H1 (cell line): ENCODE results near the gene CMKLR1. TPM values are rescaled to one million over a fixed set of nuclear protein-coding genes. Genes with fewer than 3 reads are reported as not detected.

Experiments
- CTCF ChIA-PET: fragments of 300-600 bp; sonication (Branson Sonifier 250); formaldehyde crosslinking; loops from one replicate; lab custom pipeline; 2021; ENCODE audit not compliant: partially characterized antibody; lab: Charles Lee
- POLR2A ChIA-PET: fragments of 300-600 bp; sonication (Branson Sonifier 250); formaldehyde crosslinking; loops from one replicate; lab custom pipeline; 2021; ENCODE audit warnings: inconsistent platforms; ENCODE audit not compliant: partially characterized antibody; lab: Charles Lee
- DNase-seq, 2 experiments: peaks; one replicate each; pipeline versions ENCODE4 v3.0.0 to v3.0.0-alpha.2; 2010 to 2022; ENCODE audit warnings: low spot score in 2 of 2, low read depth in 1 of 2, mixed read lengths in 1 of 2
- FAIRE-seq: peaks from 2 replicates; lab custom pipeline; 2011; peaks lifted over from hg19 to GRCh38; lab: Jason Lieb, UNC
- H2AFZ ChIP-seq: 2 replicates; pipeline ENCODE4 v1.8.1; 2012; ENCODE audit warnings: low read length, inconsistent platforms
- H2AK5ac ChIP-seq: 2 replicates; pipeline ENCODE4 v1.6.1; 2013; ENCODE audit warnings: low read depth, low read length
- H2BK120ac ChIP-seq: replicated peaks from 2 replicates; pipeline ENCODE3; 2013; ENCODE audit warnings: low read depth, low read length, inconsistent platforms
- H2BK12ac ChIP-seq: 2 replicates; pipeline ENCODE4 v1.6.1; 2013; ENCODE audit warnings: low read depth, low read length
- H2BK15ac ChIP-seq: 2 replicates; pipeline ENCODE4 v1.6.1; 2013; ENCODE audit warnings: low read length
- H2BK20ac ChIP-seq: 2 replicates; pipeline ENCODE4 v1.6.1; 2013; ENCODE audit warnings: low read length
- H2BK5ac ChIP-seq: 2 replicates; pipeline ENCODE4 v1.6.1; 2013; ENCODE audit warnings: low read depth, low read length
- H3K14ac ChIP-seq: 2 replicates; pipeline ENCODE4 v1.6.1; 2013; ENCODE audit warnings: inconsistent platforms; ENCODE audit not compliant: insufficient read length
- H3K18ac ChIP-seq: 2 replicates; pipeline ENCODE4 v1.6.1; 2013; ENCODE audit warnings: low read length; ENCODE audit errors: extremely low read depth
- H3K23ac ChIP-seq: 2 replicates; pipeline ENCODE4 v1.6.1; 2013; ENCODE audit warnings: inconsistent platforms; ENCODE audit not compliant: insufficient read length
- H3K23me2 ChIP-seq: 2 replicates; pipeline ENCODE4 v1.6.1; 2013; ENCODE audit warnings: low read depth, low read length
- H3K27ac ChIP-seq: 2 replicates; pipeline ENCODE4 v1.6.1; 2011; ENCODE audit warnings: low read depth, low read length, inconsistent platforms
- H3K27me3 ChIP-seq, 4 experiments: replicated peaks in 1 of 4; 1 replicate in 1 of 4; 2 replicates in 3 of 4; pipeline versions ENCODE4 v1.6.1 to v1.8.1; 2011 to 2013; ENCODE audit warnings: low read length in 3 of 4, mild to moderate bottlenecking in 3 of 4, inconsistent platforms in 2 of 4, mixed read lengths in 2 of 4, moderate library complexity in 1 of 4; ENCODE audit not compliant: control insufficient read depth in 3 of 4, insufficient read depth in 3 of 4; ENCODE audit errors: extremely low read depth in 1 of 4
- H3K36me3 ChIP-seq, 4 experiments: 2 replicates each; pipeline versions ENCODE4 v1.6.1 to v1.8.1; 2011 to 2013; ENCODE audit warnings: mild to moderate bottlenecking in 4 of 4, low read length in 3 of 4, moderate library complexity in 2 of 4, control low read depth in 1 of 4, inconsistent platforms in 1 of 4; ENCODE audit not compliant: insufficient read depth in 4 of 4, control insufficient read depth in 2 of 4
- H3K4ac ChIP-seq: replicated peaks from 2 replicates; pipeline ENCODE3; 2013; ENCODE audit warnings: low read length, low read depth, mixed read lengths, inconsistent platforms; ENCODE audit not compliant: insufficient read length
- H3K4me1 ChIP-seq, 4 experiments: replicated peaks in 1 of 4; 1 replicate in 1 of 4; 2 replicates in 3 of 4; pipeline versions ENCODE4 v1.6.1 to v1.8.1; 2011 to 2013; ENCODE audit warnings: low read length in 3 of 4, inconsistent platforms in 2 of 4, mixed read lengths in 1 of 4; ENCODE audit not compliant: insufficient read depth in 4 of 4, control insufficient read depth in 3 of 4
- H3K4me2 ChIP-seq, 2 experiments: 2 replicates each; pipeline versions ENCODE4 v1.6.1 to v1.8.1; 2011 to 2013; ENCODE audit warnings: low read depth in 2 of 2, low read length in 2 of 2, control low read depth in 1 of 2, inconsistent platforms in 1 of 2, mild to moderate bottlenecking in 1 of 2; ENCODE audit not compliant: insufficient read depth in 1 of 2
- H3K4me3 ChIP-seq, 4 experiments: fragments of 200-600, 300-600 bp in 1 of 4; sonication (generic), shearing (Covaris generic), sonication (Bioruptor Twin) in 1 of 4; 2 replicates each; pipeline versions ENCODE4 v1.5.1 to v1.8.1; 2011 to 2016; ENCODE audit warnings: low read length in 4 of 4, low read depth in 3 of 4, control low read depth in 2 of 4, inconsistent platforms in 2 of 4, mild to moderate bottlenecking in 2 of 4, mixed read lengths in 1 of 4, moderate library complexity in 1 of 4; ENCODE audit not compliant: insufficient read depth in 2 of 4; ENCODE audit errors: extremely low read depth in 1 of 4
- H3K56ac ChIP-seq: replicated peaks from 2 replicates; pipeline ENCODE3; 2013; ENCODE audit warnings: low read depth, mild to moderate bottlenecking, mixed read lengths, low read length, inconsistent platforms; ENCODE audit not compliant: insufficient read length
- H3K79me1 ChIP-seq: 2 replicates; pipeline ENCODE4 v1.6.1; 2013; ENCODE audit warnings: low read depth, low read length, control low read depth
- H3K79me2 ChIP-seq, 2 experiments: 2 replicates each; pipeline versions ENCODE4 v1.6.1 to v1.8.1; 2012 to 2013; ENCODE audit warnings: low read length in 2 of 2, mild to moderate bottlenecking in 2 of 2, inconsistent platforms in 1 of 2; ENCODE audit not compliant: insufficient read depth in 2 of 2, control insufficient read depth in 1 of 2
- H3K9ac ChIP-seq, 4 experiments: replicated peaks in 1 of 4; 1 replicate in 1 of 4; 2 replicates in 3 of 4; pipeline versions ENCODE4 v1.6.1 to v1.8.1; 2011 to 2013; ENCODE audit warnings: low read depth in 3 of 4, low read length in 3 of 4, control low read depth in 2 of 4, mild to moderate bottlenecking in 2 of 4, moderate library complexity in 2 of 4, inconsistent platforms in 1 of 4; ENCODE audit errors: extremely low read depth in 1 of 4
- H3K9me3 ChIP-seq, 2 experiments: 2 replicates each; pipeline versions ENCODE4 v1.6.1 to v1.8.1; 2012 to 2013; ENCODE audit warnings: mild to moderate bottlenecking in 2 of 2, moderate library complexity in 2 of 2, control low read depth in 1 of 2, inconsistent platforms in 1 of 2, low read depth in 1 of 2, low read length in 1 of 2, mixed read lengths in 1 of 2; ENCODE audit not compliant: insufficient read depth in 2 of 2
- H4K20me1 ChIP-seq, 2 experiments: replicated peaks in 1 of 2; 2 replicates each; pipeline versions ENCODE3 to v1.8.1; 2011 to 2013; ENCODE audit warnings: inconsistent platforms in 2 of 2, low read length in 2 of 2, mild to moderate bottlenecking in 1 of 2; ENCODE audit not compliant: insufficient read depth in 2 of 2, control insufficient read depth in 1 of 2
- H4K5ac ChIP-seq: 2 replicates; pipeline ENCODE4 v1.6.1; 2013; ENCODE audit warnings: low read length, low read depth, mixed read lengths, inconsistent platforms; ENCODE audit not compliant: insufficient read length
- H4K8ac ChIP-seq: 2 replicates; pipeline ENCODE4 v1.8.0; 2013; ENCODE audit warnings: mild to moderate bottlenecking, moderate library complexity, low read length, inconsistent platforms; ENCODE audit not compliant: insufficient read depth; ENCODE audit errors: extremely low read depth
- H4K91ac ChIP-seq: replicated peaks from 2 replicates; pipeline ENCODE3; 2013; ENCODE audit warnings: low read length, mixed read lengths, inconsistent platforms; ENCODE audit not compliant: insufficient read length
- BCL11A ChIP-seq, 2 experiments: IDR thresholded peaks; one replicate each; pipeline ENCODE4 v1.6.1; 2011; ENCODE audit warnings: low read depth in 2 of 2, low read length in 2 of 2, mild to moderate bottlenecking in 2 of 2
- CEBPB ChIP-seq: IDR thresholded peaks from 2 replicates; pipeline ENCODE4 v1.6.1; 2012; ENCODE audit warnings: low read depth, low read length
- CHD2 ChIP-seq: IDR thresholded peaks from 2 replicates; pipeline ENCODE4 v1.6.1; 2012; ENCODE audit warnings: low read length, improper control_type of control experiment
- EGR1 ChIP-seq: IDR thresholded peaks from 2 replicates; pipeline ENCODE4 v1.6.1; 2011; ENCODE audit warnings: low read depth, low read length, borderline replicate concordance
- EP300 ChIP-seq, 2 experiments: IDR thresholded peaks; 1 replicate in 1 of 2; 2 replicates in 1 of 2; pipeline ENCODE4 v1.6.1; 2011 to 2012; ENCODE audit warnings: low read depth in 2 of 2, low read length in 2 of 2, mild to moderate bottlenecking in 2 of 2, borderline replicate concordance in 1 of 2, inconsistent platforms in 1 of 2, moderate library complexity in 1 of 2
- GABPA ChIP-seq: IDR thresholded peaks from 2 replicates; pipeline ENCODE4 v1.6.1; 2011; ENCODE audit warnings: mild to moderate bottlenecking, low read length, moderate library complexity, borderline replicate concordance; ENCODE audit not compliant: insufficient read depth
- HDAC6 ChIP-seq: IDR thresholded peaks from one replicate; pipeline ENCODE4 v1.7.1; 2012; ENCODE audit warnings: low read depth, mild to moderate bottlenecking, inconsistent platforms, low read length, moderate library complexity
- JUN ChIP-seq: IDR thresholded peaks from 2 replicates; pipeline ENCODE4 v1.6.1; 2011; ENCODE audit warnings: low read depth, mild to moderate bottlenecking, improper control_type of control experiment, low read length
- KDM4A ChIP-seq: IDR thresholded peaks from one replicate; pipeline ENCODE4 v1.7.1; 2012; ENCODE audit warnings: low read depth, mild to moderate bottlenecking, moderate library complexity, low read length, inconsistent platforms; ENCODE audit not compliant: severe bottlenecking
- SIN3A ChIP-seq, 2 experiments: IDR thresholded peaks in 1 of 2; conservative IDR thresholded peaks in 1 of 2; 2 replicates each; pipeline ENCODE4 v1.6.1; 2011 to 2012; ENCODE audit warnings: low read length in 2 of 2, improper control_type of control experiment in 1 of 2, low read depth in 1 of 2, mild to moderate bottlenecking in 1 of 2
- SIRT6 ChIP-seq: IDR thresholded peaks from one replicate; pipeline ENCODE4 v1.7.1; 2012; ENCODE audit warnings: low read length, inconsistent platforms
- SP1 ChIP-seq: IDR thresholded peaks from 2 replicates; pipeline ENCODE4 v1.6.1; 2011; ENCODE audit warnings: low read depth, low read length
- TAF7 ChIP-seq: optimal IDR thresholded peaks from 2 replicates; pipeline ENCODE3; 2011; ENCODE audit warnings: low read depth, mild to moderate bottlenecking, inconsistent platforms, low read length, moderate library complexity, borderline replicate concordance
- TEAD4 ChIP-seq: IDR thresholded peaks from 2 replicates; pipeline ENCODE4 v1.6.1; 2012; ENCODE audit warnings: low read depth, low read length, inconsistent platforms, mixed read lengths
- polyA plus RNA-seq, 7 experiments: library from polyadenylated mRNA; depleted of rRNA in 3 of 7; stranded (reverse) in 5 of 7; unstranded in 2 of 7; fragments of >200 nt in 5 of 7; fragments of 200-250 nt in 2 of 7; gene quantifications; 1 replicate in 5 of 7; 2 replicates in 1 of 7; 4 replicates in 1 of 7; pipeline versions ENCODE4 v1.2.1 to v1.2.3, GENCODE V29; 2011 to 2013; ENCODE audit warnings: missing spikeins in 2 of 7, mixed read lengths in 2 of 7
- total RNA-seq: library from RNA; stranded (reverse); fragmentation: NEBNext Ultra II Directional; extraction: Animal tissue kit (Norgen Biotek cat#: 25700); gene quantifications from 2 replicates; pipeline ENCODE4 v1.2.1, GENCODE V29; 2021
- TF ChIP-seq, protein P1 (sequence below): IDR thresholded peaks from 2 replicates; pipeline ENCODE4 v1.6.1; 2011; ENCODE audit warnings: low read depth, mild to moderate bottlenecking, low read length; ENCODE audit not compliant: insufficient read depth

Gene CMKLR1
- total and polyA plus RNA-seq, 2 of the 8 experiments (the other 6 are each of a cell fraction or from before 2014, with no cell fraction given): 2.1 to 2.8 TPM

DNA sequence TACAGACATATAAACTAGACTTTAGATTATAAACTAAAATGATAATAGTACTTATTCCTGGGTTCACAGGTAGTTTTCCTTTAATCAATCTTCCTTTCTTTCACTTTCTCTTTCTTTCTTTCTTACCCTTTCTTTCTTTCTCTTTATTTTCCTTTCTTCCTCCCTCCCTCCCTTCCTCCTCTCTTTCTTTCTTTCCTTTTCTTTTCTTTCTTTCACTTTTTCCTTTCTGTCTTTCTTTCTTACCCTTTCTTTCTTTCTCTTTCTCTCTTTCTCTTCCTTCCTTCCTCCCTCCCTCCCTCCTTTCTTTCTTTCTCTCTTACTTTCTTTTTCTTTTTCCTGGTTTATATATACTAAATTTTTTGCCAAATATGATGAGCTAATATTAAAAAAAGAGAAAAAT lies 61.5 kb downstream of the CMKLR1 start:
- H2AK5ac ChIP-seq: no peak overlapping the region
- no peak overlapping the region for H3K27ac ChIP-seq
- no peak overlapping the region for H3K9ac ChIP-seq
- H3K4me3 ChIP-seq: no peak overlapping the region
- no peaks in the 10 kb centered on the region for H3K79me1 ChIP-seq
- H3K4me2 ChIP-seq: no peak overlapping the region
- no peak overlapping the region for H2AFZ ChIP-seq
- no peaks in the 10 kb centered on the region for H3K36me3 ChIP-seq
- no peak overlapping the region for H3K14ac ChIP-seq
- no peaks in the 10 kb centered on the region for H3K23me2 ChIP-seq
- no peaks in the 10 kb centered on the region for H3K27me3 ChIP-seq
- ChIA-PET CTCF (interaction anchor here (0.7 kb wide), 1 partner anchor 1143 kb away, joined by 3 read pairs; no protein-coding TSS in a partner anchor), POLR2A (no interaction called here)
- H3K23ac ChIP-seq: no peak overlapping the region
- DNase-seq (no peak), FAIRE-seq (no peak)
- H3K4ac ChIP-seq: no peak overlapping the region
- H4K20me1 ChIP-seq: no peaks in the 10 kb centered on the region
- no peak overlapping the region for H3K18ac ChIP-seq
- H2BK12ac ChIP-seq: no peak overlapping the region
- no peak overlapping the region for H2BK20ac ChIP-seq
- no peaks in the 10 kb centered on the region for H3K79me2 ChIP-seq
- peaks cover 0 to 3% (median under 1%) of the 10 kb centered on the region in 4 experiments; a peak in 3 of 7 replicates for H3K4me1 ChIP-seq
- no peak overlapping the region for H2BK120ac ChIP-seq
- H4K5ac ChIP-seq: no peak overlapping the region
- H4K91ac ChIP-seq: no peak overlapping the region
- H4K8ac ChIP-seq: no peak overlapping the region
- H2BK15ac ChIP-seq: no peak overlapping the region
- no peaks in the 10 kb centered on the region; a peak in 1 of 4 replicates for H3K9me3 ChIP-seq
- no peak overlapping the region for H2BK5ac ChIP-seq
- H3K56ac ChIP-seq: no peak overlapping the region
- TF ChIP-seq GABPA: no peak
- TF ChIP-seq SIRT6: no peak
- no peak for TF ChIP-seq TAF7
- TF ChIP-seq BCL11A (IDR thresholded peaks at IDR 0.05; ENCODE audit: low read depth in 2 of 2, low read length in 2 of 2): no peak
- no peak for TF ChIP-seq HDAC6
- TF ChIP-seq TEAD4: no peak
- no peak for TF ChIP-seq CEBPB
- TF ChIP-seq JUN: no peak
- TF ChIP-seq SIN3A (conservative IDR thresholded peaks at IDR 0.05 in 1 of 2, IDR thresholded peaks at IDR 0.05 in 1 of 2; ENCODE audit: low read depth in 1 of 2, low read length in 2 of 2): no peak
- TF ChIP-seq EP300 (IDR thresholded peaks at IDR 0.05; ENCODE audit: borderline replicate concordance in 1 of 2, low read depth in 2 of 2, low read length in 2 of 2): no peak
- no peak for TF ChIP-seq SP1
- no peak for TF ChIP-seq KDM4A
- no peak for TF ChIP-seq EGR1
- no peak for TF ChIP-seq CHD2
- TF ChIP-seq, protein P1, sequence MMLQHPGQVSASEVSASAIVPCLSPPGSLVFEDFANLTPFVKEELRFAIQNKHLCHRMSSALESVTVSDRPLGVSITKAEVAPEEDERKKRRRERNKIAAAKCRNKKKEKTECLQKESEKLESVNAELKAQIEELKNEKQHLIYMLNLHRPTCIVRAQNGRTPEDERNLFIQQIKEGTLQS: no peak
